ENCODE measurements around the gene SPSB1. TPM values are rescaled to one million over a fixed set of nuclear protein-coding genes. Genes with fewer than 3 reads are reported as not detected.

SPSB1 gene
- total RNA-seq, 2 experiments from 2014 or later, result 17.4 to 18.0 TPM

DNA sequence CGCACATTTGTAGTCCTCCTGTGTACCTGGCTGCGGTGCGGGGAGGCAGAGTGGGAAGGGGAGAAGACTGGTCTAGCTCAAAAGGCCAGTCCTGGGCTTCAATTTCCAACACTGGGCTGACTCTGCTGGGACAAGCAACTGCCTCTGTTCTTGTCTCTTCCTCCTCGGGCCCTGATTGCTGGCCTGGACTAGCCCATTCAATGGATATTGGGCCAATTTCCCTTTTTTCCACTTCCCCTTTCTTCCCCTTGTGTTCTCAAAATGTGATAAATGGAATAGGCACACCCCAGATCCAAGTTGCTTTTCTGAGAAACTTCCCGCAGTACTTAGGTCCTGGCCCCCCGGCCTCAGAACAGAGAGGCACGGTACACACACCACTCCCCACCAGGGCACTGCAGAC is 48.2 kb downstream of the SPSB1 start:
- H3K36me3 Mint-ChIP-seq (ENCODE audit: low read depth), result no peaks in the 10 kb centered on the region
- H3K4me1 Mint-ChIP-seq, result no peaks in the 10 kb centered on the region
- H3K9me3 Mint-ChIP-seq, result no peaks in the 10 kb centered on the region
- H3K27me3 Mint-ChIP-seq, result no peaks in the 10 kb centered on the region
- H3K27ac Mint-ChIP-seq, result no peak overlapping the region
- no peak for DNase-seq
- CTCF ChIA-PET, result no interaction called here
- POLR2A ChIA-PET, result no interaction called here
- H3K4me3 Mint-ChIP-seq, result no peak overlapping the region

DNA sequence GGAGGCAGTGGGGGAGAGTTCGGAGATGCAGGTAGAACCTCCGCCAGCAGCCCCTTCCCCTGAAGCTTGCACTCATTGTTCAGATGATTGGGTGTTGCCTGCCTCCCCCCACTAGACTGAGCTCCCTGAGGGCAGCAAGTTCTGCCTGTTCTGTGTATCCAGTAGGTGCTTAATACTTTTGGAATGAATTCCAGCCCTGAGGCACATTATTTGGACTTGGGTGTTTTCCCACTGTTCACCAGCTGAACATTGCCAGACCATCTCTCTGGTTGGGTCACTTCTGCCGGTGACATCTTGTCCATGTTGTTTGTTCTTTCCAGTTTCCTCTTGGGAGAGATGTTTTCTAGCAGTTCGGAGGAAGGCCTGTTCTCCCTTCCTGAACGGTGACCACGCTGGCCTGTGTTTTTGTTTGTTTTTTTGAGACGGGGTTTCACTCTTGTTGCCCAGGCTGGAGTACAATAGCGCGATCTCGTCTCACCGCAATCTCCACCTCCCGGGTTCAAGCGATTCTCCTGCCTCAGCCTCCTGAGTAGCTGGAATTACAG is 48.7 kb downstream of the SPSB1 start:
- Mint-ChIP-seq H3K4me3 (no peak overlapping the region), H3K36me3 (ENCODE audit: low read depth) (no peaks in the 10 kb centered on the region), H3K27ac (no peak overlapping the region), H3K4me1 (no peaks in the 10 kb centered on the region), H3K27me3 (no peaks in the 10 kb centered on the region), H3K9me3 (no peaks in the 10 kb centered on the region)
- POLR2A ChIA-PET, result no interaction called here
- CTCF ChIA-PET, result no interaction called here
- no peak for DNase-seq

DNA sequence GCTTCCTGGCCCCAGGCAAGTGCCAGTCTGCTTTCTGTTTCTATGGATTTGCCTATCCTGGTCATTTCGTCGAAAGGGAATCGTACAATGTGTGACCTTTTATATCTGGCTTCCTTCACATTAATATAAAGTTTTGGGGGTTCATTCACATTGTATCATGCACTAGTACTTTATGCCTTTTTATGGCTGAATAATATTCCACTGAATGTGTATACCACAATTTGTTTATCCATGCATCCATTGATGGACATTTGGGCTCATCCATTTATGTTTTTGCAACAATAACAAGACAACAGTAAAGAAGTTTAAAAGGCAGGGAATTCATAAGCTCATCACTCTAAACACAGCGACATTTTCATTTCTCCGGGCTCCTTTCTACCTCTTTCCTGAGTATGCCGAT is 50.6 kb downstream of the SPSB1 start:
- Mint-ChIP-seq H3K4me1 (no peaks in the 10 kb centered on the region), H3K36me3 (ENCODE audit: low read depth) (no peaks in the 10 kb centered on the region), H3K27ac (no peak overlapping the region), H3K27me3 (no peaks in the 10 kb centered on the region), H3K9me3 (no peaks in the 10 kb centered on the region), H3K4me3 (no peak overlapping the region)
- CTCF ChIA-PET, result no interaction called here
- POLR2A ChIA-PET, result no interaction called here
- no peak for DNase-seq

DNA sequence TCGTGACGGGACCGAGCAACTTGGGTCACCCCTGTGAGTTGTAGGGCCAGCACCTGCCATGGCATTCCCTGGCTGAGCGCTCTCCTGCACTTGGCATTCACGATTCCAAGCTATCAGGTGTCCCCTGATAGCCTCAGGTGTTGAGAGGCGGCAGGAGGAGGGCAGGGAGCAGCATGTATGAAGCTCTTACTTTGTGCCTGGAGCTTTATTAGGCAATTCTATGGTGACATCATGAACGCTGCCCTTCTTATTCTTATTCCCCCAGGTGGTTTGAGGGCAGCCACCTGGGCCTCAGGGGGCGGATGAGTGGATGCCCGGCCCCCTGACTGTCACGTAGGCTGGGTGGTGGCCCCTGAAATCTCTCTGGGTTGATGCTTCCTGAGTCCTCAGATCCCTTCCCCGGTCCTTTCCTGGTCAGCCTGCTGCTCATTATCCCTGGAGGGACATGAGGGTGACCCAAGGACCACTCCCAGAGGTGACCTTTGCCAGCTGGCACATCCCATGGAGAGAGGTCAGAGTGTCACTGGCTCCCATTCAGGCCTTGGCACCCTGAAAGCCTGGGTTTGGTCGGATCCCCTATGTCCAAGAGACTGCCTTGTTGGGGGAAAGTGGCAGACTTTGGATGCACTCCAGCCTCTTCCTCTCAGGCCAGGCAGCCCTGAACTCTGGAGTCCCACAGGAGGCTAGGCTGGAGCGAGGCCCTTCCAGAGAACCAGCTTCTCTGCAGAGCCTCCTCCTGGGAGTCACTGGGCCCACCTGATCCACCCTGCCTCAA is 51.9 kb downstream of the SPSB1 start:
- POLR2A ChIA-PET, result no interaction called here
- Mint-ChIP-seq H3K27me3 (no peaks in the 10 kb centered on the region), H3K27ac (no peak overlapping the region), H3K4me1 (no peaks in the 10 kb centered on the region), H3K36me3 (ENCODE audit: low read depth) (no peaks in the 10 kb centered on the region), H3K4me3 (no peak overlapping the region), H3K9me3 (no peaks in the 10 kb centered on the region)
- DNase-seq, result no peak
- CTCF ChIA-PET, result no interaction called here

DNA sequence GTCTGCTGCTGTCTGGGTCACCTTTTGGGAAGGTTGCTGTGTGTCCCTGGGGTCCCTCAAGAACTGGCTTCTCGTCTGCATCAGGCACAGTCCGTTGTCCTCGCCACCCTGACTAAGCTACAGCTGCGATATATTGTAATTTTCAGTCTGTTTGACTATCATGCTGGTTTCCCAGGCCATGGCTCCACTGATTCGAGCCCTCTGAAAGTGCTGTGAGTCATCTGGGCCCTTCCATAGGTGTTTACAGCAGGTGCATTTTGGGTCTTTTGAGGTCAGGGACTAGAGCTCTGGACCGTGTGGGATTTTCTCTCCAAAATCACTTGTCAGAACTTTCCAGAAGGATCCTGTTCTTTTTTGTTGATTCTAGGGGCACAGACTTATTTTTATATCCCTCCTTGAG is 52.8 kb downstream of the SPSB1 start:
- Mint-ChIP-seq H3K4me3 (no peak overlapping the region), H3K27ac (no peak overlapping the region), H3K4me1 (peaks cover 2% of the 10 kb centered on the region), H3K27me3 (no peaks in the 10 kb centered on the region), H3K9me3 (no peaks in the 10 kb centered on the region), H3K36me3 (ENCODE audit: low read depth) (no peaks in the 10 kb centered on the region)
- ChIA-PET POLR2A (no interaction called here), CTCF (no interaction called here)
- DNase-seq, result no peak

DNA sequence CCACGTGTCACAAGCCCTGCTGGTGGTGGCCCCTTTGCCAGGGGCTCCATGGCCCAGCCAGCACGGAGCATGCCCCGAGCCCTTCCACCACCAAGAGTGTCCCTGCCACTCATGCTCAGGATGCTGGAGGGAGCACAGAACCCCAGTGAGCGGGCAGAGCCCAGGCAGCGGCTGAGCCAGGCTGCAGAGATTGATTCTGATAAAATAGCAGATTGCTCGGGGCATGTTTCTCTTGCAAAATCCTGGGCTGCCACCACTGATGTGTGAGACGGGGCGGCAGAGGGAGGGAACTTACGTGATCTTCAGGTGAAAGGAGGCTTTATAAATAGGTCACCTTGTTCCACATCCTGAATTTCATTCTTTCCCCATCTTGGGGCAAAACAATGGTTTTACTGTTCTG is 53.2 kb downstream of the SPSB1 start:
- no peak for DNase-seq
- Mint-ChIP-seq H3K36me3 (ENCODE audit: low read depth) (no peaks in the 10 kb centered on the region), H3K4me1 (peaks cover 2% of the 10 kb centered on the region), H3K27me3 (no peaks in the 10 kb centered on the region), H3K4me3 (no peak overlapping the region), H3K9me3 (no peaks in the 10 kb centered on the region), H3K27ac (no peak overlapping the region)
- CTCF ChIA-PET, result no interaction called here
- POLR2A ChIA-PET, result no interaction called here

DNA sequence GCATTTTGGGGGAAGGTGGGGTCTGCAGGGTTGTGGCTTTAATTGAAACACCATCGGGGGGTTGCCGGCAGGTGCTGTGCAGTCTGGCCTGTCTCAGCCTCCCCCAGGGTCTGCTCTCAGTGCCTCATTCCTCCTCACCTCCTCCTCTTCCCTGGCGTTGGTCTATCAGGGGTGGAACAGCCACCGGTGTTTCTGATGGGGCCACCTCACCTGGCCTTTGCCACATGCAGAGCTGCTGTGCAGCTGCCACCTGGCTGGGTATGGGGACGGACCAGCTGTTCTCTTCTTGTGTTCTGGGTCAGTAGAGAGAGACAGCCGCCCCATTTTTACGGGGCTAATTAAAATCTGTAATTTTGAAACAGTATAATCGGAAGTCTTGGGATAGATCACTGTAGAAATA is 53.9 kb downstream of the SPSB1 start:
- Mint-ChIP-seq H3K27ac (no peak overlapping the region), H3K4me1 (peaks cover 2% of the 10 kb centered on the region), H3K9me3 (no peaks in the 10 kb centered on the region), H3K36me3 (ENCODE audit: low read depth) (no peaks in the 10 kb centered on the region), H3K27me3 (no peaks in the 10 kb centered on the region), H3K4me3 (no peak overlapping the region)
- ChIA-PET POLR2A (no interaction called here), CTCF (no interaction called here)
- no peak for DNase-seq

DNA sequence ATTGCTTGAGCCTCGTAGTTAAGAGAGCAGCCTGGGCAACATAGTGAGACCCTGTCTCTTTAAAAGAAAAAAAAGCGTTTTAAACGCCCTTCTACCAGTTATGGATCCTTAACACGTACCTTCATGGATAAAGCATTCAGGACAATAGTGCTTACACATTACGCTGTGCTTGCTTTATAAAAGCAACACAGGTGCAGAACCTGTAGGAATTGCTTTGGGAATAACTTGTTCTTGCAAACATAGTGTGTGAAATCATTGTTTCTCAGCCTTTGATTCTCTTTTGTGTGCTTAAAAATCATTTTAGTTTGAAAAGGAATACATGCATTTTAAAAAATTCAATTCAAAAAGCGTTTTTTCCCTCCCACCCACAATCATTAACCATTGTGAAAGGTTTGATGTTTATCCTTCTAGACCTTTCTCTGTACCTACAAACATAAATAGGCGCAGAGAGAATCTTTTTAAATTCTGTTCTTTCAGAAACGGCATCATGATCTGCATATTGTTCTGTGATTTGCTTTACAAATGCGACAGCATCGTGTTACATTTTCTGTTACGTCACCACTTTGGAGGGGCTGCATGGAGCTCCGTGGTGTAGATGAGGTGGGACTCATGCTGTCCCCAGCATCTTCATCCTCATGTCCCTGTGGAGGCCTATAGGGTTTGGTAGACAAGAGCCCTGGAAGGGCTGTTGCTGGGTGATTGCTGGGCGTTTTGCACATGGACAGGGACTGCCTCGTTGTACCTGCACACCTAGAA is 54.6 kb downstream of the SPSB1 start:
- H3K9me3 Mint-ChIP-seq, result no peaks in the 10 kb centered on the region
- H3K36me3 Mint-ChIP-seq (ENCODE audit: low read depth), result no peaks in the 10 kb centered on the region
- ChIA-PET CTCF (no interaction called here), POLR2A (no interaction called here)
- no peak overlapping the region for H3K27ac Mint-ChIP-seq
- DNase-seq, result no peak
- H3K4me1 Mint-ChIP-seq, result peaks cover 2% of the 10 kb centered on the region
- H3K4me3 Mint-ChIP-seq, result no peak overlapping the region
- no peaks in the 10 kb centered on the region for H3K27me3 Mint-ChIP-seq

DNA sequence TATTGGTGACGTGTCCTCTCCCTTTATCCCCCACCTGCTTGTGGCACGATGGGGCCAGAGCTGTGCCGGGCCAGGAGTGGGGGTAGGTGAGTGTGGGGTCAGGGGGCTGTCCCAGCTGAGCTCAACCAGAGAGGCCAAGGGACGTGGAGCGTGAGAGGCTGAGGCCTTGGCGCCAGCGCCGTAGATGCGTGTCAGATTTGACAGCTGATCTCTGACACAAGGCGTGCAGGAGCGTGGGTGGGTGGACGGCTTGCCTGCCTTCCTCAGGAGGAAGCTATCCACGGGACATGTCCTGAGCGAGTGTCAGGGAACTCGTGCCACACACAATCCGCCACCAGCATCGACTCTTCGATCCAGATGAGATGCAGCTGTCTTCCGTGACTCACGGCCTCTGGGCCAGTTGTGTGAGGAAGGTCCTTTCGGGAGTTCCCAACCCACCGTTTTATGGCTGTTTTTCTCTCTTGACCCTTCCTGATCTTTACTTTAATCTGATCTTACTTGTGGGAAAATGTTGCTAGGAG is 56.7 kb downstream of the SPSB1 start:
- ChIA-PET CTCF (no interaction called here), POLR2A (no interaction called here)
- H3K27ac Mint-ChIP-seq, result no peak overlapping the region
- no peaks in the 10 kb centered on the region for H3K27me3 Mint-ChIP-seq
- no peak for DNase-seq
- H3K4me3 Mint-ChIP-seq, result no peak overlapping the region
- peaks cover 2% of the 10 kb centered on the region for H3K4me1 Mint-ChIP-seq
- no peaks in the 10 kb centered on the region for H3K36me3 Mint-ChIP-seq (ENCODE audit: low read depth)
- no peaks in the 10 kb centered on the region for H3K9me3 Mint-ChIP-seq

DNA sequence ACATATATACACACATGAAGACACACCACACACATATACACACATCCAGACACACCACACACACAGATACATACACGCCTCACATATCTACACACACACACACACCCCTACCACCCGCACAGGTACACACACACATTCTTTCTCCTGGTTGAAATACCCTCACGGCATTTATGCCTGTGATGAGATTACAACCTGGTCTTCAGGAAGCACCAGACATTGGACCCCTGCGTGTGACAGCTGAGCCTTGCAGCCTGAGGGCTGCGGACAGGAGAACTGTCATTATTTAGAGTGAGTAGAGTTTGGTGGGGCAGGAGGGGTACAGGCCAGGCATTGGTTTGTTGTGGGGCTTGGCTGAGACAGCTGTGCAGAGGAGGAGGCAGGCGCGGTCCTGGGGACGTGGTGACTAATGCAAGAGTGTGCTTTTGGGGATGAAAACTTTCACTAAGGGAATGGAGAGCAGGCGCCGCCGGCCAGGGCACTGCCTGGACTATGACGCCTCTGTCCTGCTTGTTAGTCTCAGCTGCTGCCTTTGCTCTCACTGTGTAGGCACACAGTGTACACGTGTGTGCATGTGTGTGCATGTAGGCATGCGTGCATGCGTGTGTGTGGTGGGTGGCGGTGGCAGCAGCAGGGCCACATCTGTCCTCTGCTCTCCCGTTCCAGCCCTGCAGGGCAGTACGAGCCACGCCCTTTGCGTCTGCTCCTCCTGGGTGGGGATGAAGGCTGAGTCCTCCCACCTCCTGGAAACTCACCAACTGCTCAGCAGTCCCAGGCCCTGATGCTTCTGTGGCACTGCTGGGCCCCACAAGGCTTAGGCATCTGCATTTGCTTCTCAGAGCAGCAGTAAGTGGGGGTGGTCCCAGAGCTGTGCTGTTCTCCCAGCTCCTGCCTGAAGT is 57.6 kb downstream of the SPSB1 start:
- CTCF ChIA-PET, result no interaction called here
- no peak for DNase-seq
- H3K4me3 Mint-ChIP-seq, result no peak overlapping the region
- peaks cover 2% of the 10 kb centered on the region for H3K4me1 Mint-ChIP-seq
- H3K9me3 Mint-ChIP-seq, result no peaks in the 10 kb centered on the region
- no peak overlapping the region for H3K27ac Mint-ChIP-seq
- no peaks in the 10 kb centered on the region for H3K36me3 Mint-ChIP-seq (ENCODE audit: low read depth)
- H3K27me3 Mint-ChIP-seq, result no peaks in the 10 kb centered on the region
- POLR2A ChIA-PET, result no interaction called here

DNA sequence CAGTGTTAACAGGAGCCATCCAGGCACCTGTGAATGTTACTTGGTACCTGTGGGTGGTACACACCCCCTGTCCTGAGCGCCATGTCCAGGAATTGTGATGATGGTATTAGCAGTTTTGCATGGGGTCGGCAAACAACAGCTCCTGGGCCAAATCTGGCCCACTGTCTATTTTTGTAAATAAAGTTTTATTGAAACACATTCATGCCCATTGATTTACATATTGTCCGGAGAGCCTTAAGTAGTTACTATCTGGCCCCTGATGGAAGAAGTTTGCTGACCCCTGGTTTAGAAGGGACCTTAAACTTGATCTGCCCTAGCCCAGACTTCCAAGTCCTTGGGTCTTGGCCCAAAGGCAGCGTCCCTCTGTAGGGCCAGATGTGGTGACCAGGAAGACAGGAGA is 58.3 kb downstream of the SPSB1 start:
- ChIA-PET CTCF (no interaction called here), POLR2A (no interaction called here)
- no peak for DNase-seq
- Mint-ChIP-seq H3K9me3 (no peaks in the 10 kb centered on the region), H3K36me3 (ENCODE audit: low read depth) (peaks cover 5% of the 10 kb centered on the region), H3K27ac (no peak overlapping the region), H3K4me1 (peaks cover 2% of the 10 kb centered on the region), H3K27me3 (no peaks in the 10 kb centered on the region), H3K4me3 (no peak overlapping the region)

DNA sequence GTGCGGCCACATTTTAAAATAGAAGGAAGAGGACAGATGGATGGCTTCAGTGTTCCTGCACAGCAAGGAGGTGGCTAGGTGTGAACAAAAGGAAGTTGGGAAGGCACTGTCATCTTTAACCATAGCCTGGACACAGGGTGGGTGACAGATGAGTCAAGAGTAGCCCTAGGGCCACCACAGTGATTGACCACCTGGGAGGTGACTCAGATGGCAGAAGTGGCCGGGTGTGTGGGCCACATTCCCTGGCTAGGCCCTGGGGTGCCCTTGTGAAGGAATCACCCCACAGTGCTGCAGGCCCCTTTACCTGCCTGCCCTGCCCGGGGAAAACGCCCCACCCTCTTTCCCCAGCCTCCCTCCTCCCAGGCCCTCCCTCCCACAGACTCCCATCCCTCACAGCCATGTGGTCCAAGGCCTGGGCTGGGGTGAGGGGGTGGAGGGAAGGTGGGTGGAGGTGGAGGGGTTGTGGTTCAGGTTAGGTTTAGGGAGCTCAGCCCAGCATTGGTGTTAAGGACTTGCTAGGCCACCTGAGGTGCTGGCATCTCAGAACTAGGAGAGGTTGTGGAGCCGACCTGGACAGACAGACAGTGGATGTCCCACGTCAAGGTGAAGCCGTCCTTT is 59.1 kb downstream of the SPSB1 start:
- Mint-ChIP-seq H3K27ac (no peak overlapping the region), H3K4me3 (no peak overlapping the region), H3K36me3 (ENCODE audit: low read depth) (peaks cover 12% of the 10 kb centered on the region), H3K27me3 (no peaks in the 10 kb centered on the region), H3K9me3 (no peaks in the 10 kb centered on the region), H3K4me1 (peaks cover 2% of the 10 kb centered on the region)
- ChIA-PET POLR2A (no interaction called here), CTCF (no interaction called here)
- DNase-seq, result no peak

Measured in activated CD4-positive, alpha-beta memory T cell treated with anti-CD3 and anti-CD28 coated beads, Interleukin-2, amount 10 ng/mL, durations not matched to agents 7 days and 5 days (primary cell).